ENCODE data around the gene ARMCX5. TPM values are rescaled to one million over a fixed set of nuclear protein-coding genes. Genes with fewer than 3 reads are reported as not detected.

The ARMCX5 gene
- total and polyA plus RNA-seq, 2 of the 8 experiments (the other 6 are each of a cell fraction or from before 2014, with no cell fraction given): 8.6 to 10.9 TPM

DNA sequence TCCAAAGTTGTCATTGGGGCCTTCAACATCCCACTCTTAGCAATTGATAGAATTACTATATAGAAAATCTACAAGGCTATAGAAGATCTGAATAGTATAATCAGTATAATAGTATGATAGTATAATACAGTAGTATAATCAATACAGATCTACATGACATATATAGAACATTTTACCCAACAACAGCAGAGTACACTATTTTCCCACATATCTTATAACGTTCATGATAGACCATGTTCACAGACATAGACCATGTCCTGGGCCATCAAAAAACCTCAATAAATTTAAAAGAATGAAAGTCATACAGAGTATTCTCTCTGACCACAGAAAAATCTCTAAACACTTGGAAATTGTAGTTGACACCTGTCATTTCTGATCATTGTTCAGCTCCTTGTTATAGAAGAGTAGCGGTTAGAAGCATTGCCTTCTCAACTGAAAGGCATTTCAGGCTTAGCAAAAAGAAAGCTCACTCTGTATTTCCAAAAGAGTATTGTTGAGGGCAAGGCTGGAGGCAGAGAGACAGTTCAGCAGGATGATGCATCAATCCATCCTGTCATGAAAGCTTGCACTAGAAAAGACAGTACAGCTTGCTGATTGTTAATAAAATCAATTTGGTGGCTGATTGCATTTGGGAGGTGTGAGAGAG, 38.8 kb upstream of the ARMCX5 start (continued):
- TF ChIP-seq EP300 (IDR thresholded peaks at IDR 0.05; ENCODE audit: borderline replicate concordance in 1 of 2, low read depth in 2 of 2, low read length in 2 of 2): no peak
- TF ChIP-seq CREB1 (IDR thresholded peaks at IDR 0.05): no peak

Measured in H1 (cell line).